ENCODE measurements around the gene TPM1. TPM values are rescaled to one million over a fixed set of nuclear protein-coding genes. Genes with fewer than 3 reads are reported as not detected.

The TPM1 gene
- total and polyA plus RNA-seq, 4 donors: 64.7 to 101 (median 71.5) TPM

DNA sequence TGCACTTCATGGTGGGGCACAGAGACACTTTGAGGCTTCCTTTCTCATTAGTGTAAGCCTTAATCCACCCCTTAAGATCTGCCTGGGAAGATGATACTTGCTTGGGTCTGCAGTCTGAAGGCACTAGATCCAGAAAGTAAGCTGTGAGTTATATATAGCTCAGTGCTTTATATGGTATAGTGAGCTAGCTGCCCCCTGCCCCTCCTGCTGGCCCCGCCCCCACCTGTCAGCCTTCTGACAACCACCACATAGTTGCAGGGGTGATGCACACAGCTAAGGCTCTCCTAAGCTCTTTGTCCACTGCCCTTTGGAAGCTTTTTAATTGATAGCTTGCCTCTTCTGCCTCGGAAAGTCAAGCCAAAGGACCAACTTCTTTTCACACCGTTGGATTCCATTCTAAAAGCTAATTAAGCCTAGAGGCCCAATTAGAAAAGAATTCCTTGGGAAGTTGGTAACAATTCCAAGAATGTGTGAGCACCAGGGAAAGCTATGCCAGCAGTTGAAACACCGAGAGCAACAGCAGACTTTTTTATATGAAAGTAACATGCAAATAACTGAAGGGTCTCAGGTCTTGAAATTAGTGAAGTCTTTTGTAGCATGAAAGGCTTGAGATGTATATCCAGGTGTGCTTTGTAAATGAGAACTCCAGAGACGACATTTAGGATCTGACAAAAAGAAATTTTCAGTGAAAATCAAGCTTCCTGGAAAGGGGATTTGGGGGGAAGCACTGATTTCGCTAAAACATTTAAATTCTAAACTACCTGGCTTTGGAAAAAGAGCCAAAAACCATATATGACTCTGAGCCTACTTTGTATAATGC, 2.3 kb downstream of the TPM1 start:
- no peak for DNase-seq (ENCODE audit: low spot score)
- 65% methylated on average over 6 of the region's 6 CpGs for WGBS
- Histone ChIP-seq H3K4me3 (ENCODE audit: low read depth in 1 of 3, low read length in 3 of 3) (peak overlapping the region in 1 of 3 donors; percentile 14), H3K36me3 (ENCODE audit: control insufficient read depth in 4 of 4, insufficient read depth in 3 of 4, low read depth in 1 of 4, low read length in 3 of 4) (no peaks in the 10 kb centered on the region), H3K27ac (ENCODE audit: low read depth in 1 of 2, low read length in 2 of 2) (no peak overlapping the region), H3K4me1 (ENCODE audit: control insufficient read depth in 4 of 4, insufficient read depth in 4 of 4, low read length in 3 of 4) (peaks cover 3 to 32% (median 19%) of the 10 kb centered on the region in 4 donors), H3K27me3 (ENCODE audit: control insufficient read depth in 4 of 4, insufficient read depth in 4 of 4, low read length in 3 of 4) (peaks cover 0 to 5% (median 0%) of the 10 kb centered on the region in 4 donors), H3K9me3 (ENCODE audit: control insufficient read depth in 4 of 4, low read length in 3 of 4) (no peaks in the 10 kb centered on the region), H3K9ac (ENCODE audit: low read depth in 1 of 2, low read length in 2 of 2) (no peak overlapping the region)
- no peak for TF ChIP-seq EGR1 (IDR thresholded peaks at IDR 0.05; ENCODE audit: low read depth in 2 of 2)
- TF ChIP-seq NR2F2 (IDR thresholded peaks at IDR 0.05): no peak
- no peak for TF ChIP-seq HNF4G (IDR thresholded peaks at IDR 0.05)
- TF ChIP-seq FOXA1 (IDR thresholded peaks at IDR 0.05): no peak
- no peak for TF ChIP-seq TAF1 (conservative IDR thresholded peaks at IDR 0.05)
- TF ChIP-seq RAD21 (IDR thresholded peaks at IDR 0.05): no peak
- TF ChIP-seq, protein P1, sequence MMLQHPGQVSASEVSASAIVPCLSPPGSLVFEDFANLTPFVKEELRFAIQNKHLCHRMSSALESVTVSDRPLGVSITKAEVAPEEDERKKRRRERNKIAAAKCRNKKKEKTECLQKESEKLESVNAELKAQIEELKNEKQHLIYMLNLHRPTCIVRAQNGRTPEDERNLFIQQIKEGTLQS (IDR thresholded peaks at IDR 0.05): no peak
- TF ChIP-seq, protein P2, sequence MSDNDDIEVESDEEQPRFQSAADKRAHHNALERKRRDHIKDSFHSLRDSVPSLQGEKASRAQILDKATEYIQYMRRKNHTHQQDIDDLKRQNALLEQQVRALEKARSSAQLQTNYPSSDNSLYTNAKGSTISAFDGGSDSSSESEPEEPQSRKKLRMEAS (IDR thresholded peaks at IDR 0.05): no peak
- no peak for TF ChIP-seq RXRA (IDR thresholded peaks at IDR 0.05)
- TF ChIP-seq GABPA (IDR thresholded peaks at IDR 0.05 in 1 of 2, conservative IDR thresholded peaks at IDR 0.05 in 1 of 2): no peak
- TF ChIP-seq, protein P3, sequence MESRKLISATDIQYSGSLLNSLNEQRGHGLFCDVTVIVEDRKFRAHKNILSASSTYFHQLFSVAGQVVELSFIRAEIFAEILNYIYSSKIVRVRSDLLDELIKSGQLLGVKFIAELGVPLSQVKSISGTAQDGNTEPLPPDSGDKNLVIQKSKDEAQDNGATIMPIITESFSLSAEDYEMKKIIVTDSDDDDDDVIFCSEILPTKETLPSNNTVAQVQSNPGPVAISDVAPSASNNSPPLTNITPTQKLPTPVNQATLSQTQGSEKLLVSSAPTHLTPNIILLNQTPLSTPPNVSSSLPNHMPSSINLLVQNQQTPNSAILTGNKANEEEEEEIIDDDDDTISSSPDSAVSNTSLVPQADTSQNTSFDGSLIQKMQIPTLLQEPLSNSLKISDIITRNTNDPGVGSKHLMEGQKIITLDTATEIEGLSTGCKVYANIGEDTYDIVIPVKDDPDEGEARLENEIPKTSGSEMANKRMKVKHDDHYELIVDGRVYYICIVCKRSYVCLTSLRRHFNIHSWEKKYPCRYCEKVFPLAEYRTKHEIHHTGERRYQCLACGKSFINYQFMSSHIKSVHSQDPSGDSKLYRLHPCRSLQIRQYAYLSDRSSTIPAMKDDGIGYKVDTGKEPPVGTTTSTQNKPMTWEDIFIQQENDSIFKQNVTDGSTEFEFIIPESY (IDR thresholded peaks at IDR 0.05): no peak
- TF ChIP-seq FOXA2 (IDR thresholded peaks at IDR 0.05): no peak
- TF ChIP-seq JUND (IDR thresholded peaks at IDR 0.05): no peak
- TF ChIP-seq SP1 (IDR thresholded peaks at IDR 0.05): no peak
- TF ChIP-seq, protein P4, sequence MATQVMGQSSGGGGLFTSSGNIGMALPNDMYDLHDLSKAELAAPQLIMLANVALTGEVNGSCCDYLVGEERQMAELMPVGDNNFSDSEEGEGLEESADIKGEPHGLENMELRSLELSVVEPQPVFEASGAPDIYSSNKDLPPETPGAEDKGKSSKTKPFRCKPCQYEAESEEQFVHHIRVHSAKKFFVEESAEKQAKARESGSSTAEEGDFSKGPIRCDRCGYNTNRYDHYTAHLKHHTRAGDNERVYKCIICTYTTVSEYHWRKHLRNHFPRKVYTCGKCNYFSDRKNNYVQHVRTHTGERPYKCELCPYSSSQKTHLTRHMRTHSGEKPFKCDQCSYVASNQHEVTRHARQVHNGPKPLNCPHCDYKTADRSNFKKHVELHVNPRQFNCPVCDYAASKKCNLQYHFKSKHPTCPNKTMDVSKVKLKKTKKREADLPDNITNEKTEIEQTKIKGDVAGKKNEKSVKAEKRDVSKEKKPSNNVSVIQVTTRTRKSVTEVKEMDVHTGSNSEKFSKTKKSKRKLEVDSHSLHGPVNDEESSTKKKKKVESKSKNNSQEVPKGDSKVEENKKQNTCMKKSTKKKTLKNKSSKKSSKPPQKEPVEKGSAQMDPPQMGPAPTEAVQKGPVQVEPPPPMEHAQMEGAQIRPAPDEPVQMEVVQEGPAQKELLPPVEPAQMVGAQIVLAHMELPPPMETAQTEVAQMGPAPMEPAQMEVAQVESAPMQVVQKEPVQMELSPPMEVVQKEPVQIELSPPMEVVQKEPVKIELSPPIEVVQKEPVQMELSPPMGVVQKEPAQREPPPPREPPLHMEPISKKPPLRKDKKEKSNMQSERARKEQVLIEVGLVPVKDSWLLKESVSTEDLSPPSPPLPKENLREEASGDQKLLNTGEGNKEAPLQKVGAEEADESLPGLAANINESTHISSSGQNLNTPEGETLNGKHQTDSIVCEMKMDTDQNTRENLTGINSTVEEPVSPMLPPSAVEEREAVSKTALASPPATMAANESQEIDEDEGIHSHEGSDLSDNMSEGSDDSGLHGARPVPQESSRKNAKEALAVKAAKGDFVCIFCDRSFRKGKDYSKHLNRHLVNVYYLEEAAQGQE (IDR thresholded peaks at IDR 0.05): no peak

DNA sequence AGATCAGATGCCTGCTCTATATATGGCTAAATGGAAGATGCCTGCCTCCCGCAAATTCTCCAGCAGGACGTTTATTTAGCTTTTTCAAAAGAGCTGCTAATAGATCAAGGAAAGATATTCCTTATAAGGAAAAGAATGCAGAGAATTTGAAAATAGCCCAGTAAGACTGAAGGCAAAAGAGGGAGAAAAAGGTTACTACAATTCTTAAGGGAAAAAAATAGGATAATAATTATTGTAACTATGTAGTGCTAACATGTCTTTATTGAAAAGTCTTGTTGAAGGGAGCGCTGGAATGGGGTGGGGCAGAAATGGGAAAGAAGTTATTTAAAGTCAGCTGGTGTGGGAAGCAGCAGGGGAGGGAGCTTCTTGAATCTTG, 2.9 kb downstream of the TPM1 start:
- Histone ChIP-seq H3K27ac (ENCODE audit: low read depth in 1 of 2, low read length in 2 of 2) (no peak overlapping the region), H3K27me3 (ENCODE audit: control insufficient read depth in 4 of 4, insufficient read depth in 4 of 4, low read length in 3 of 4) (peaks cover 0 to 5% (median 0%) of the 10 kb centered on the region in 4 donors), H3K36me3 (ENCODE audit: control insufficient read depth in 4 of 4, insufficient read depth in 3 of 4, low read depth in 1 of 4, low read length in 3 of 4) (no peaks in the 10 kb centered on the region), H3K4me1 (ENCODE audit: control insufficient read depth in 4 of 4, insufficient read depth in 4 of 4, low read length in 3 of 4) (peaks cover 7 to 38% (median 25%) of the 10 kb centered on the region in 4 donors), H3K9ac (ENCODE audit: low read depth in 1 of 2, low read length in 2 of 2) (no peak overlapping the region), H3K4me3 (ENCODE audit: low read depth in 1 of 3, low read length in 3 of 3) (no peak overlapping the region), H3K9me3 (ENCODE audit: control insufficient read depth in 4 of 4, low read length in 3 of 4) (no peaks in the 10 kb centered on the region)
- TF ChIP-seq TAF1 (conservative IDR thresholded peaks at IDR 0.05) (no peak), GABPA (IDR thresholded peaks at IDR 0.05 in 1 of 2, conservative IDR thresholded peaks at IDR 0.05 in 1 of 2) (no peak), NR2F2 (IDR thresholded peaks at IDR 0.05) (no peak), EGR1 (IDR thresholded peaks at IDR 0.05; ENCODE audit: low read depth in 2 of 2) (no peak), SP1 (IDR thresholded peaks at IDR 0.05) (no peak), FOXA2 (IDR thresholded peaks at IDR 0.05) (no peak), FOXA1 (IDR thresholded peaks at IDR 0.05) (no peak), RXRA (IDR thresholded peaks at IDR 0.05) (no peak)
- TF ChIP-seq, protein P5, sequence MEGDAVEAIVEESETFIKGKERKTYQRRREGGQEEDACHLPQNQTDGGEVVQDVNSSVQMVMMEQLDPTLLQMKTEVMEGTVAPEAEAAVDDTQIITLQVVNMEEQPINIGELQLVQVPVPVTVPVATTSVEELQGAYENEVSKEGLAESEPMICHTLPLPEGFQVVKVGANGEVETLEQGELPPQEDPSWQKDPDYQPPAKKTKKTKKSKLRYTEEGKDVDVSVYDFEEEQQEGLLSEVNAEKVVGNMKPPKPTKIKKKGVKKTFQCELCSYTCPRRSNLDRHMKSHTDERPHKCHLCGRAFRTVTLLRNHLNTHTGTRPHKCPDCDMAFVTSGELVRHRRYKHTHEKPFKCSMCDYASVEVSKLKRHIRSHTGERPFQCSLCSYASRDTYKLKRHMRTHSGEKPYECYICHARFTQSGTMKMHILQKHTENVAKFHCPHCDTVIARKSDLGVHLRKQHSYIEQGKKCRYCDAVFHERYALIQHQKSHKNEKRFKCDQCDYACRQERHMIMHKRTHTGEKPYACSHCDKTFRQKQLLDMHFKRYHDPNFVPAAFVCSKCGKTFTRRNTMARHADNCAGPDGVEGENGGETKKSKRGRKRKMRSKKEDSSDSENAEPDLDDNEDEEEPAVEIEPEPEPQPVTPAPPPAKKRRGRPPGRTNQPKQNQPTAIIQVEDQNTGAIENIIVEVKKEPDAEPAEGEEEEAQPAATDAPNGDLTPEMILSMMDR (IDR thresholded peaks at IDR 0.05; ENCODE audit: low read depth, low read length, missing input control): no peak
- TF ChIP-seq, protein P3 (IDR thresholded peaks at IDR 0.05): no peak
- no peak for DNase-seq (ENCODE audit: low spot score)
- 73% methylated on average over 3 of the region's 3 CpGs for WGBS

All from liver (tissue), 9 donors.